Liver (tissue), 9 donors: ENCODE measurements around the gene WDFY1. TPM values are rescaled to one million over a fixed set of nuclear protein-coding genes. Genes with fewer than 3 reads are reported as not detected.

Experiments
- DNase-seq: peaks from one replicate; pipeline ENCODE4 v3.0.0-alpha.2; 2017; ENCODE audit warnings: low spot score
- H3K27ac ChIP-seq, 2 donors: one replicate each; pipeline ENCODE4 v1.7.0; 2013; ENCODE audit warnings: inconsistent platforms in 2 of 2, low read length in 2 of 2, control low read depth in 1 of 2, low read depth in 1 of 2, mild to moderate bottlenecking in 1 of 2
- H3K27me3 ChIP-seq, 4 donors: one replicate each; pipeline versions ENCODE4 v1.6.1 to v1.7.0; 2013; ENCODE audit warnings: low read length in 3 of 4, inconsistent platforms in 1 of 4, mild to moderate bottlenecking in 1 of 4, moderate library complexity in 1 of 4; ENCODE audit not compliant: control insufficient read depth in 4 of 4, insufficient read depth in 4 of 4
- H3K36me3 ChIP-seq, 4 donors: one replicate each; pipeline versions ENCODE4 v1.6.1 to v1.7.0; 2013; ENCODE audit warnings: low read length in 3 of 4, mild to moderate bottlenecking in 3 of 4, low read depth in 1 of 4, moderate library complexity in 1 of 4; ENCODE audit not compliant: control insufficient read depth in 4 of 4, insufficient read depth in 3 of 4
- H3K4me1 ChIP-seq, 4 donors: one replicate each; pipeline versions ENCODE4 v1.6.1 to v1.7.0; 2013; ENCODE audit warnings: low read length in 3 of 4, mild to moderate bottlenecking in 3 of 4, moderate library complexity in 1 of 4; ENCODE audit not compliant: control insufficient read depth in 4 of 4, insufficient read depth in 4 of 4
- H3K4me3 ChIP-seq, 3 donors: one replicate each; pipeline versions ENCODE4 v1.6.1 to v1.7.0; 2013; ENCODE audit warnings: low read length in 3 of 3, control low read depth in 1 of 3, low read depth in 1 of 3, mild to moderate bottlenecking in 1 of 3
- H3K9ac ChIP-seq, 2 donors: one replicate each; pipeline ENCODE4 v1.7.0; 2013; ENCODE audit warnings: low read length in 2 of 2, mild to moderate bottlenecking in 2 of 2, moderate library complexity in 2 of 2, control low read depth in 1 of 2, low read depth in 1 of 2
- H3K9me3 ChIP-seq, 4 donors: one replicate each; pipeline versions ENCODE4 v1.6.1 to v1.7.0; 2013; ENCODE audit warnings: low read length in 3 of 4; ENCODE audit not compliant: control insufficient read depth in 4 of 4
- ATF3 ChIP-seq: IDR thresholded peaks from 2 replicates; pipeline ENCODE4 v1.6.1; 2016; ENCODE audit warnings: antibody characterized with exemption
- CTCF ChIP-seq: fragments of 150-350 bp; IDR thresholded peaks from 2 replicates; pipeline ENCODE4 v1.5.1; 2017; ENCODE audit warnings: improper control_type of control experiment, low read depth, low read length; ENCODE audit not compliant: missing input control
- EGR1 ChIP-seq, 2 donors: IDR thresholded peaks; 2 replicates each; pipeline ENCODE4 v1.6.1; 2016 to 2018; ENCODE audit warnings: antibody characterized with exemption in 2 of 2, low read depth in 2 of 2
- FOXA1 ChIP-seq: IDR thresholded peaks from 2 replicates; pipeline ENCODE4 v1.6.1; 2016; ENCODE audit warnings: antibody characterized with exemption
- FOXA2 ChIP-seq: IDR thresholded peaks from 2 replicates; pipeline ENCODE4 v1.6.1; 2016; ENCODE audit warnings: antibody characterized with exemption
- GABPA ChIP-seq, 2 donors: IDR thresholded peaks in 1 of 2; conservative IDR thresholded peaks in 1 of 2; 2 replicates each; pipeline ENCODE4 v1.6.1; 2016; ENCODE audit warnings: antibody characterized with exemption in 2 of 2, mild to moderate bottlenecking in 1 of 2, moderate library complexity in 1 of 2
- HNF4A ChIP-seq, 2 donors: conservative IDR thresholded peaks; 2 replicates each; pipeline ENCODE4 v1.6.1; 2016; ENCODE audit warnings: antibody characterized with exemption in 2 of 2, mild to moderate bottlenecking in 2 of 2
- HNF4G ChIP-seq: IDR thresholded peaks from 2 replicates; pipeline ENCODE4 v1.6.1; 2016; ENCODE audit warnings: antibody characterized with exemption
- JUND ChIP-seq, 2 donors: IDR thresholded peaks; 2 replicates each; pipeline ENCODE4 v1.6.1; 2016; ENCODE audit warnings: antibody characterized with exemption in 2 of 2
- MAX ChIP-seq: IDR thresholded peaks from 2 replicates; pipeline ENCODE4 v1.6.1; 2016; ENCODE audit warnings: antibody characterized with exemption
- NR2F2 ChIP-seq: IDR thresholded peaks from 2 replicates; pipeline ENCODE4 v1.6.1; 2016; ENCODE audit warnings: antibody characterized with exemption
- RAD21 ChIP-seq, 2 donors: IDR thresholded peaks; 2 replicates each; pipeline ENCODE4 v1.6.1; 2016; ENCODE audit warnings: antibody characterized with exemption in 2 of 2, mild to moderate bottlenecking in 2 of 2
- REST ChIP-seq: IDR thresholded peaks from 2 replicates; pipeline ENCODE4 v1.6.1; 2016; ENCODE audit warnings: antibody characterized with exemption, mild to moderate bottlenecking
- RXRA ChIP-seq, 2 donors: IDR thresholded peaks; 2 replicates each; pipeline ENCODE4 v1.6.1; 2017 to 2018; ENCODE audit warnings: antibody characterized with exemption in 2 of 2, mild to moderate bottlenecking in 1 of 2
- SP1 ChIP-seq: IDR thresholded peaks from 2 replicates; pipeline ENCODE4 v1.6.1; 2018; ENCODE audit warnings: antibody characterized with exemption, mild to moderate bottlenecking
- TAF1 ChIP-seq: conservative IDR thresholded peaks from 2 replicates; pipeline ENCODE4 v1.6.1; 2016; ENCODE audit warnings: antibody characterized with exemption, mild to moderate bottlenecking
- YY1 ChIP-seq: IDR thresholded peaks from 2 replicates; pipeline ENCODE4 v1.6.1; 2016; ENCODE audit warnings: antibody characterized with exemption, mild to moderate bottlenecking
- ZBTB33 ChIP-seq: IDR thresholded peaks from 2 replicates; pipeline ENCODE4 v1.6.1; 2016; ENCODE audit warnings: antibody characterized with exemption
- WGBS: extraction: QIAGEN DNeasy Blood & Tissue Kit; methylation state at CpG from one replicate; pipeline ENCODE4 v1.1.7; 2013; 5-methylcytosine and 5-hydroxymethylcytosine counted together
- polyA plus RNA-seq, 2 donors: library from polyadenylated mRNA; stranded (reverse) in 1 of 2; unstranded in 1 of 2; fragments of 200-250 nt in 1 of 2; fragments of >200 nt in 1 of 2; fragmentation: Nextera tagmentation in 1 of 2; extraction: Ambion mirVana in 1 of 2; gene quantifications; one replicate each; pipeline versions ENCODE4 v1.2.1 to v1.2.3, GENCODE V29; 2013 to 2015
- total RNA-seq, 2 donors: library from RNA; depleted of rRNA; stranded (reverse); fragments of >200 nt; gene quantifications; one replicate each; pipeline ENCODE4 v1.2.3, GENCODE V29; 2014
- donor health status: healthy.
- donor health status: healthy.
- donor health status: healthy.
- donor health status: healthy.
- donor health status: healthy.

The WDFY1 gene
- total and polyA plus RNA-seq, 4 donors = 12.0 to 34.2 (median 24.1) TPM

- H3K4me3 ChIP-seq = no peak overlapping the region
- H3K9ac ChIP-seq = no peak overlapping the region
- WGBS = 83% methylated on average over 5 of the region's 5 CpGs
- no peaks in the 10 kb centered on the region for H3K4me1 ChIP-seq
- H3K36me3 ChIP-seq = no peaks in the 10 kb centered on the region
- DNase-seq = no peak
- H3K9me3 ChIP-seq = no peaks in the 10 kb centered on the region
- H3K27me3 ChIP-seq = no peaks in the 10 kb centered on the region
- TF ChIP-seq TAF1 (no peak), SP1 (peak; percentile 16), RXRA (IDR thresholded peaks at IDR 0.05) (no peak), HNF4A (conservative IDR thresholded peaks at IDR 0.05) (peak; percentile 61 to 68), ATF3 (no peak)
- H3K27ac ChIP-seq = no peak overlapping the region
Measured at GRCh38 chr2:223860809-223861738, 84.1 kb downstream of the WDFY1 start.

GRCh38 chr2:223859070-223859469, 86.1 kb downstream of the WDFY1 start:
- Histone ChIP-seq H3K36me3 (no peaks in the 10 kb centered on the region), H3K4me3 (no peak overlapping the region), H3K4me1 (no peaks in the 10 kb centered on the region), H3K27me3 (no peaks in the 10 kb centered on the region), H3K9me3 (no peaks in the 10 kb centered on the region), H3K27ac (no peak overlapping the region), H3K9ac (no peak overlapping the region)
- no peak for DNase-seq
- 92% methylated on average over 3 of the region's 3 CpGs for WGBS
- no peak for TF ChIP-seq RAD21 (IDR thresholded peaks at IDR 0.05)
- no peak for TF ChIP-seq ZBTB33
- TF ChIP-seq REST = no peak
- no peak for TF ChIP-seq MAX
- no peak for TF ChIP-seq TAF1
- no peak for TF ChIP-seq ATF3
- no peak for TF ChIP-seq HNF4A (conservative IDR thresholded peaks at IDR 0.05)
- no peak for TF ChIP-seq SP1
- TF ChIP-seq GABPA (IDR thresholded peaks at IDR 0.05 in 1 of 2, conservative IDR thresholded peaks at IDR 0.05 in 1 of 2) = no peak
- no peak for TF ChIP-seq RXRA (IDR thresholded peaks at IDR 0.05)
- no peak for TF ChIP-seq JUND (IDR thresholded peaks at IDR 0.05)
- TF ChIP-seq YY1 = no peak
- TF ChIP-seq FOXA2 = no peak
- no peak for TF ChIP-seq FOXA1
- TF ChIP-seq CTCF = no peak
- TF ChIP-seq HNF4G = no peak
- no peak for TF ChIP-seq EGR1 (IDR thresholded peaks at IDR 0.05; ENCODE audit: low read depth in 2 of 2)
- TF ChIP-seq NR2F2 = no peak
